AG08396 (cell line): ENCODE results near the gene GAMT.

Source experiments
- DNase-seq: peaks from one replicate; pipeline ENCODE4 v3.0.0; 2012; ENCODE audit warnings: low spot score, mixed read lengths

GAMT gene

GRCh38 chr19:1365319-1366269 lies 35.7 kb downstream of the GAMT start:
- DNase-seq = no peak

GRCh38 chr19:1364070-1364704 lies 37.2 kb downstream of the GAMT start:
- no peak for DNase-seq

GRCh38 chr19:1363599-1363998 lies 37.7 kb downstream of the GAMT start:
- DNase-seq = no peak

GRCh38 chr19:1362387-1363257 lies 38.7 kb downstream of the GAMT start:
- DNase-seq = no peak

GRCh38 chr19:1361601-1362386 lies 39.5 kb downstream of the GAMT start:
- DNase-seq = peak; percentile 64

- DNase-seq = peak; percentile 84
These were observed 40.4 kb downstream of the GAMT start for GRCh38 chr19:1360818-1361461.

- DNase-seq = no peak
These were observed 41.1 kb downstream of the GAMT start for GRCh38 chr19:1360126-1360817.

GRCh38 chr19:1357531-1358109 lies 43.7 kb downstream of the GAMT start:
- no peak for DNase-seq

- DNase-seq = no peak
These were observed 44.9 kb downstream of the GAMT start for GRCh38 chr19:1356508-1356865.

GRCh38 chr19:1355568-1356507 lies 45.5 kb downstream of the GAMT start:
- peak; percentile 44 for DNase-seq

- no peak for DNase-seq
These were observed 46.3 kb downstream of the GAMT start for GRCh38 chr19:1354970-1355567.

GRCh38 chr19:1353144-1353543 lies 48.2 kb downstream of the GAMT start:
- DNase-seq = no peak

- DNase-seq = no peak
These were observed 49.9 kb downstream of the GAMT start for GRCh38 chr19:1351381-1351851.

GRCh38 chr19:1350867-1351266 lies 50.5 kb downstream of the GAMT start:
- DNase-seq = no peak

- DNase-seq = no peak
These were observed 52.1 kb downstream of the GAMT start for GRCh38 chr19:1349211-1349610.
